MM.1S (cell line): ENCODE measurements around the gene ERCC1.

ENCODE experiments used
- DNase-seq: peaks from one replicate; pipeline ENCODE4 v3.0.0-alpha.2; 2015
- H2AFZ ChIP-seq: fragments of 300-600 bp; sonication (generic); 2 replicates; pipeline ENCODE4 v1.6.0; 2016; ENCODE audit warnings: antibody characterized with exemption, low read length
- H3F3A ChIP-seq: fragments of 300-600 bp; sonication (generic); 2 replicates; pipeline ENCODE4 v1.6.1; 2016; ENCODE audit warnings: mild to moderate bottlenecking, antibody characterized with exemption, low read length, moderate library complexity, mixed read lengths; ENCODE audit not compliant: insufficient read depth
- H3K27ac ChIP-seq: fragments of 300-600 bp; sonication (generic); 2 replicates; pipeline ENCODE4 v1.5.1; 2016; ENCODE audit warnings: mild to moderate bottlenecking, low read length
- H3K27me3 ChIP-seq: fragments of 300-600 bp; sonication (generic); replicated peaks from 2 replicates; pipeline ENCODE4 v1.6.0; 2016; ENCODE audit warnings: low read length; ENCODE audit not compliant: insufficient read depth
- H3K36me3 ChIP-seq: fragments of 300-600 bp; sonication (generic); replicated peaks from 2 replicates; pipeline ENCODE4 v1.6.1; 2016; ENCODE audit warnings: mild to moderate bottlenecking, low read length, mixed read lengths; ENCODE audit not compliant: insufficient read depth
- H3K4me1 ChIP-seq: fragments of 300-600 bp; sonication (generic); 2 replicates; pipeline ENCODE4 v1.6.1; 2016; ENCODE audit warnings: low read length, mixed read lengths
- H3K4me2 ChIP-seq: fragments of 300-600 bp; sonication (generic); 2 replicates; pipeline ENCODE4 v1.6.0; 2016; ENCODE audit warnings: low read depth, low read length
- H3K4me3 ChIP-seq: fragments of 300-600 bp; sonication (generic); 2 replicates; pipeline ENCODE4 v1.5.1; 2016; ENCODE audit warnings: low read length, mixed read lengths
- H3K79me2 ChIP-seq: fragments of 300-600 bp; sonication (generic); 2 replicates; pipeline ENCODE4 v1.6.1; 2016; ENCODE audit warnings: mixed run types, low read length, mixed read lengths
- H3K9ac ChIP-seq: fragments of 300-600 bp; sonication (generic); 2 replicates; pipeline ENCODE4 v1.6.1; 2016; ENCODE audit warnings: low read length, mixed read lengths
- H3K9me2 ChIP-seq: fragments of 300-600 bp; sonication (generic); replicated peaks from 2 replicates; pipeline ENCODE4 v1.6.1; 2016; ENCODE audit warnings: mild to moderate bottlenecking, low read length, mixed read lengths; ENCODE audit not compliant: insufficient read depth
- H3K9me3 ChIP-seq: fragments of 300-600 bp; sonication (generic); replicated peaks from 2 replicates; pipeline ENCODE4 v1.6.1; 2016; ENCODE audit warnings: mild to moderate bottlenecking, low read length, mixed read lengths; ENCODE audit not compliant: insufficient read depth
- H4K20me1 ChIP-seq: fragments of 300-600 bp; sonication (generic); 2 replicates; pipeline ENCODE4 v1.6.1; 2016; ENCODE audit warnings: mild to moderate bottlenecking, low read length, moderate library complexity, mixed read lengths; ENCODE audit not compliant: insufficient read depth
- CTCF ChIP-seq: fragments of 300-600 bp; sonication (generic); IDR thresholded peaks from 2 replicates; pipeline ENCODE4 v1.5.1; 2016; ENCODE audit warnings: antibody characterized with exemption, low read length, mixed read lengths
- EZH2 ChIP-seq: fragments of 300-600 bp; sonication (generic); optimal IDR thresholded peaks from 2 replicates; pipeline ENCODE3; 2017; ENCODE audit warnings: low read depth, mild to moderate bottlenecking, antibody characterized with exemption, low read length, mixed read lengths
- EZH2phosphoT487 ChIP-seq: fragments of 300-600 bp; sonication (generic); IDR thresholded peaks from 2 replicates; pipeline ENCODE4 v1.6.1; 2018; ENCODE audit warnings: antibody characterized with exemption, low read length

Gene ERCC1

GRCh38 chr19:45456500-45456815 is 32.7 kb upstream of the ERCC1 start:
- no peaks in the 10 kb centered on the region for H3K36me3 ChIP-seq
- no peak overlapping the region for H2AFZ ChIP-seq
- no peak overlapping the region for H3K9ac ChIP-seq
- no peak for DNase-seq
- no peak overlapping the region for H3K4me3 ChIP-seq
- peaks cover 6% of the 10 kb centered on the region for H3K4me1 ChIP-seq
- peaks cover 11% of the 10 kb centered on the region for H3F3A ChIP-seq
- no peaks in the 10 kb centered on the region for H3K9me3 ChIP-seq
- no peak overlapping the region for H3K4me2 ChIP-seq
- H3K27ac ChIP-seq = no peak overlapping the region
- H3K9me2 ChIP-seq = no peaks in the 10 kb centered on the region
- H3K27me3 ChIP-seq = no peaks in the 10 kb centered on the region
- no peaks in the 10 kb centered on the region for H3K79me2 ChIP-seq
- TF ChIP-seq EZH2phosphoT487 = no peak
- no peak for TF ChIP-seq CTCF
- TF ChIP-seq EZH2 = no peak
- H4K20me1 ChIP-seq = no peaks in the 10 kb centered on the region

- Histone ChIP-seq H4K20me1 (no peaks in the 10 kb centered on the region), H3K9ac (no peak overlapping the region), H3K9me3 (no peaks in the 10 kb centered on the region), H3F3A (peaks cover 17% of the 10 kb centered on the region), H3K27me3 (no peaks in the 10 kb centered on the region), H3K36me3 (no peaks in the 10 kb centered on the region), H3K27ac (no peak overlapping the region), H3K4me1 (peaks cover 11% of the 10 kb centered on the region), H2AFZ (no peak overlapping the region), H3K4me2 (no peak overlapping the region), H3K9me2 (no peaks in the 10 kb centered on the region), H3K4me3 (no peak overlapping the region), H3K79me2 (no peaks in the 10 kb centered on the region)
- no peak for DNase-seq
- TF ChIP-seq CTCF = no peak
Observed at GRCh38 chr19:45455707-45456499, 32.2 kb upstream of the ERCC1 start.

GRCh38 chr19:45451850-45452387 is 28.2 kb upstream of the ERCC1 start:
- peaks cover 11% of the 10 kb centered on the region for H3K4me1 ChIP-seq

More at GRCh38 chr19:45451850-45452387, 28.2 kb upstream of the ERCC1 start:
- Histone ChIP-seq H3K27ac (peak overlapping the region; percentile 77; the same call in 1 of the 2 replicates), H3K4me2 (peak overlapping the region; percentile 86), H3K36me3 (no peaks in the 10 kb centered on the region), H3F3A (peaks cover 24% of the 10 kb centered on the region), H3K9ac (no peak overlapping the region), H4K20me1 (no peaks in the 10 kb centered on the region), H3K27me3 (no peaks in the 10 kb centered on the region), H3K9me3 (no peaks in the 10 kb centered on the region), H3K79me2 (no peaks in the 10 kb centered on the region), H3K9me2 (no peaks in the 10 kb centered on the region), H3K4me3 (peak overlapping the region; percentile 73), H2AFZ (no peak overlapping the region)
- no peak for TF ChIP-seq EZH2
- TF ChIP-seq CTCF = no peak
- DNase-seq = no peak
